HG03196 (cell line): ENCODE results near the gene RS1.

Experiments used
- ATAC-seq: cut with Tn5 transposase; IDR thresholded peaks from one replicate; pipeline ENCODE4 v1.9.1; 2021; ENCODE audit not compliant: unreplicated experiment

The RS1 gene

GRCh38 chrX:18607966-18608365 lies 63.9 kb downstream of the RS1 start:
- no peak for ATAC-seq

GRCh38 chrX:18598413-18598812 lies 73.5 kb downstream of the RS1 start:
- no peak for ATAC-seq

GRCh38 chrX:18596096-18596495 lies 75.8 kb downstream of the RS1 start:
- no peak for ATAC-seq

GRCh38 chrX:18594079-18594478 lies 77.8 kb downstream of the RS1 start:
- ATAC-seq = no peak

- ATAC-seq = no peak
These were observed 80.1 kb downstream of the RS1 start for GRCh38 chrX:18591834-18592233.
